ENCODE results near the gene TIRAP. TPM values are rescaled to one million over a fixed set of nuclear protein-coding genes. Genes with fewer than 3 reads are reported as not detected.
"Not testable (repeated sequence)": the region's sequence is repeated elsewhere in the genome, so short reads cannot be mapped to it uniquely, and the experiment has no call there.

The TIRAP gene
- total RNA-seq (2014; rRNA removed; shearing (Covaris generic)) = 5.6 and 8.1 TPM in 2 replicates

GRCh38 chr11:126282736-126283591 is at the start of gene TIRAP:
TSS of gene TIRAP (plus strand) at chr11:126283093. CDS start at chr11:126290895, 7,802 bp downstream.
- in situ Hi-C loops (cut with HindIII; ENCODE audit: low sequenced_read_pairs) = no loop called here

GRCh38 chr11:126233391-126233790 is 49.5 kb upstream of the TIRAP start:
- in situ Hi-C loops (cut with HindIII; ENCODE audit: low sequenced_read_pairs) = no loop called here
- DNase-seq (ENCODE audit: low spot score) = no peak

More at GRCh38 chr11:126282736-126283591, at the start of gene TIRAP:
- peak; percentile 76 for DNase-seq (ENCODE audit: low spot score)

- in situ Hi-C loops (cut with HindIII; ENCODE audit: low sequenced_read_pairs) = no loop called here
- no peak for DNase-seq (ENCODE audit: low spot score)
Observed at GRCh38 chr11:126246636-126247035, 36.3 kb upstream of the TIRAP start.

- in situ Hi-C loops (cut with HindIII; ENCODE audit: low sequenced_read_pairs) = no loop called here
Observed at GRCh38 chr11:126253265-126253664, 29.6 kb upstream of the TIRAP start.

GRCh38 chr11:126254819-126255218 is 28.1 kb upstream of the TIRAP start:
- DNase-seq (ENCODE audit: low spot score) = no peak
- in situ Hi-C loops (cut with HindIII; ENCODE audit: low sequenced_read_pairs) = no loop called here

More at GRCh38 chr11:126253265-126253664, 29.6 kb upstream of the TIRAP start:
- no peak for DNase-seq (ENCODE audit: low spot score)

- DNase-seq (ENCODE audit: low spot score); in situ Hi-C loops (cut with HindIII; ENCODE audit: low sequenced_read_pairs): not testable (repeated sequence)
Observed at GRCh38 chr11:126255507-126255906, 27.4 kb upstream of the TIRAP start.

GRCh38 chr11:126256216-126256615 is 26.7 kb upstream of the TIRAP start:
- DNase-seq (ENCODE audit: low spot score) = no peak
- in situ Hi-C loops (cut with HindIII; ENCODE audit: low sequenced_read_pairs) = no loop called here

GRCh38 chr11:126257144-126257543 is 25.7 kb upstream of the TIRAP start:
- in situ Hi-C loops (cut with HindIII; ENCODE audit: low sequenced_read_pairs) = no loop called here
- DNase-seq (ENCODE audit: low spot score) = no peak

GRCh38 chr11:126257764-126258163 is 25.1 kb upstream of the TIRAP start:
- in situ Hi-C loops (cut with HindIII; ENCODE audit: low sequenced_read_pairs) = no loop called here
- DNase-seq (ENCODE audit: low spot score) = no peak

GRCh38 chr11:126262216-126262615 is 20.7 kb upstream of the TIRAP start:
- in situ Hi-C loops (cut with HindIII; ENCODE audit: low sequenced_read_pairs) = no loop called here
- DNase-seq (ENCODE audit: low spot score) = no peak

- in situ Hi-C loops (cut with HindIII; ENCODE audit: low sequenced_read_pairs) = no loop called here
- no peak for DNase-seq (ENCODE audit: low spot score)
Observed at GRCh38 chr11:126263489-126263888, 19.4 kb upstream of the TIRAP start.

- no peak for DNase-seq (ENCODE audit: low spot score)
- in situ Hi-C loops (cut with HindIII; ENCODE audit: low sequenced_read_pairs) = no loop called here
Observed at GRCh38 chr11:126265811-126266210, 17.1 kb upstream of the TIRAP start.

GRCh38 chr11:126267650-126268049 is 15.2 kb upstream of the TIRAP start:
- peak; percentile 67 for DNase-seq (ENCODE audit: low spot score)
- in situ Hi-C loops (cut with HindIII; ENCODE audit: low sequenced_read_pairs) = no loop called here

GRCh38 chr11:126268361-126268707 is 14.6 kb upstream of the TIRAP start:
- in situ Hi-C loops (cut with HindIII; ENCODE audit: low sequenced_read_pairs) = no loop called here
- no peak for DNase-seq (ENCODE audit: low spot score)

GRCh38 chr11:126268708-126269579 is 13.9 kb upstream of the TIRAP start, which contains the start of the genes FOXRED1 and SRPRA:
TSS of gene FOXRED1 (plus strand) at chr11:126269154. CDS start at chr11:126269207, 53 bp downstream.
TSS of gene SRPRA (minus strand) at chr11:126268895. CDS start at chr11:126268804, 91 bp downstream.
- DNase-seq (ENCODE audit: low spot score) = peak; percentile 99
- in situ Hi-C loops (cut with HindIII; ENCODE audit: low sequenced_read_pairs) = no loop called here

GRCh38 chr11:126277322-126277721 is 5.6 kb upstream of the TIRAP start:
- in situ Hi-C loops (cut with HindIII; ENCODE audit: low sequenced_read_pairs) = no loop called here
- DNase-seq (ENCODE audit: low spot score) = no peak

GRCh38 chr11:126277780-126278179 is 5.1 kb upstream of the TIRAP start:
- in situ Hi-C loops (cut with HindIII; ENCODE audit: low sequenced_read_pairs) = no loop called here
- DNase-seq (ENCODE audit: low spot score) = no peak

- in situ Hi-C loops (cut with HindIII; ENCODE audit: low sequenced_read_pairs) = no loop called here
- no peak for DNase-seq (ENCODE audit: low spot score)
Observed at GRCh38 chr11:126279191-126279590, 3.7 kb upstream of the TIRAP start.

- in situ Hi-C loops (cut with HindIII; ENCODE audit: low sequenced_read_pairs) = no loop called here
- no peak for DNase-seq (ENCODE audit: low spot score)
Observed at GRCh38 chr11:126280595-126280994, 2.3 kb upstream of the TIRAP start.

- in situ Hi-C loops (cut with HindIII; ENCODE audit: low sequenced_read_pairs) = no loop called here
- DNase-seq (ENCODE audit: low spot score) = no peak
Observed at GRCh38 chr11:126281245-126281644, 1.6 kb upstream of the TIRAP start.
